OCI-LY1 (cell line): ENCODE measurements around the gene ACSL1.

Source experiments
- EZH2 ChIP-seq: fragments of 200-600 bp; sonication (generic), shearing (Covaris generic); IDR thresholded peaks from 2 replicates; pipeline ENCODE4 v1.8.0; 2017; ENCODE audit warnings: borderline replicate concordance, mixed run types, mild to moderate bottlenecking, antibody characterized with exemption, low read length, moderate library complexity, mixed read lengths
- TF ChIP-seq, protein P1 (sequence below): fragments of 200-600 bp; sonication (generic), shearing (Covaris generic); IDR thresholded peaks from 2 replicates; pipeline ENCODE4 v1.5.1; 2017; ENCODE audit warnings: mild to moderate bottlenecking, antibody characterized with exemption, low read length, moderate library complexity, mixed read lengths

DNA sequence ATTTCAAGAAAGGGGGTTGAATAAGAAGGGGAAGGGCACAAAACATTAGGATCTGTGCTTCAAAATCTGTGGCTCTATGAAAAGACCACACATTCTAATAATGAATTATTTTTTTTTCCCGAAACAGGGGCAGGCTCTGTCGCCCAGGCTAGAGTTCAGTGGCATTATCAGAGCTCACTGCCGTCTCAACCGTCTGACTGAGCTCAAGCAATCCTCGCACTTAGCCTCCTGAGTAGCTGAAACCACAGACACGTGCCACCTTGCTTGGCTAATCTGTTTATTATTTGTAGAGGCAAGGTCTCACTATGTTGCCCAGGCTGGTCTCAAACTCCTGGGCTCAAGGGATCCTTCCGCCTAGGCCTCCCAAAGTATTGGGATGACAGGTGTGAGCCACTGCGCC lies 33.4 kb downstream of the ACSL1 start:
- TF ChIP-seq, protein P1, sequence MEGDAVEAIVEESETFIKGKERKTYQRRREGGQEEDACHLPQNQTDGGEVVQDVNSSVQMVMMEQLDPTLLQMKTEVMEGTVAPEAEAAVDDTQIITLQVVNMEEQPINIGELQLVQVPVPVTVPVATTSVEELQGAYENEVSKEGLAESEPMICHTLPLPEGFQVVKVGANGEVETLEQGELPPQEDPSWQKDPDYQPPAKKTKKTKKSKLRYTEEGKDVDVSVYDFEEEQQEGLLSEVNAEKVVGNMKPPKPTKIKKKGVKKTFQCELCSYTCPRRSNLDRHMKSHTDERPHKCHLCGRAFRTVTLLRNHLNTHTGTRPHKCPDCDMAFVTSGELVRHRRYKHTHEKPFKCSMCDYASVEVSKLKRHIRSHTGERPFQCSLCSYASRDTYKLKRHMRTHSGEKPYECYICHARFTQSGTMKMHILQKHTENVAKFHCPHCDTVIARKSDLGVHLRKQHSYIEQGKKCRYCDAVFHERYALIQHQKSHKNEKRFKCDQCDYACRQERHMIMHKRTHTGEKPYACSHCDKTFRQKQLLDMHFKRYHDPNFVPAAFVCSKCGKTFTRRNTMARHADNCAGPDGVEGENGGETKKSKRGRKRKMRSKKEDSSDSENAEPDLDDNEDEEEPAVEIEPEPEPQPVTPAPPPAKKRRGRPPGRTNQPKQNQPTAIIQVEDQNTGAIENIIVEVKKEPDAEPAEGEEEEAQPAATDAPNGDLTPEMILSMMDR, result no peak
- TF ChIP-seq EZH2, result no peak
